Measurements from ENCODE around the gene MCF2L. TPM values are rescaled to one million over a fixed set of nuclear protein-coding genes. Genes with fewer than 3 reads are reported as not detected.

The MCF2L gene
- polyA plus RNA-seq, 1 donor from 2014 or later, result 88.0 TPM

- H3K4me2 ChIP-seq (ENCODE audit: low read length), result no peak overlapping the region
- no peaks in the 10 kb centered on the region for H3F3A ChIP-seq (ENCODE audit: insufficient read depth, low read length, poor library complexity, severe bottlenecking)
- H3K9me3 ChIP-seq (ENCODE audit: low read length), result peaks cover 5% of the 10 kb centered on the region
- H4K20me1 ChIP-seq (ENCODE audit: insufficient read depth), result no peaks in the 10 kb centered on the region
- no peak overlapping the region for H3K9ac ChIP-seq (ENCODE audit: low read length)
- no peaks in the 10 kb centered on the region for H3K36me3 ChIP-seq (ENCODE audit: insufficient read depth, low read length)
- H3K27me3 ChIP-seq (ENCODE audit: insufficient read depth, low read depth, low read length), result no peaks in the 10 kb centered on the region
- no peak overlapping the region for H2AFZ ChIP-seq (ENCODE audit: low read depth, low read length)
- no peaks in the 10 kb centered on the region for H3K9me2 ChIP-seq (ENCODE audit: insufficient read depth, low read length)
- no peak overlapping the region for H3K27ac ChIP-seq (ENCODE audit: low read length)
- H3K79me2 ChIP-seq (replicated peaks; ENCODE audit: insufficient read depth, low read length), result no peaks in the 10 kb centered on the region
- no peak for TF ChIP-seq EZH2 (IDR thresholded peaks at IDR 0.05; ENCODE audit: borderline replicate concordance, insufficient read depth, low read length, poor library complexity, severe bottlenecking)
- TF ChIP-seq REST (IDR thresholded peaks at IDR 0.05; ENCODE audit: borderline replicate concordance), result no peak
- TF ChIP-seq EP300 (conservative IDR thresholded peaks at IDR 0.05; ENCODE audit: poor library complexity, severe bottlenecking), result no peak
- no peak for TF ChIP-seq CTCF (IDR thresholded peaks at IDR 0.05; ENCODE audit: poor library complexity, severe bottlenecking)
- TF ChIP-seq POLR2AphosphoS5 (IDR thresholded peaks at IDR 0.05), result no peak
- no peak for TF ChIP-seq SMC3 (conservative IDR thresholded peaks at IDR 0.05; ENCODE audit: poor library complexity)
- TF ChIP-seq TAF1 (IDR thresholded peaks at IDR 0.05; ENCODE audit: low read depth), result no peak
- no peak for TF ChIP-seq RAD21 (conservative IDR thresholded peaks at IDR 0.05)
- no peak for TF ChIP-seq MXI1 (conservative IDR thresholded peaks at IDR 0.05; ENCODE audit: poor library complexity, severe bottlenecking)
- no peak overlapping the region for H3K4me3 ChIP-seq (ENCODE audit: low read length)
Observed at GRCh38 chr13:113041293-113041690, 72.3 kb downstream of the MCF2L start.

- H3K27ac ChIP-seq (ENCODE audit: low read length), result no peak overlapping the region
- H3K9ac ChIP-seq (ENCODE audit: low read length), result no peak overlapping the region
- no peaks in the 10 kb centered on the region for H4K20me1 ChIP-seq (ENCODE audit: insufficient read depth)
- H3K27me3 ChIP-seq (ENCODE audit: insufficient read depth, low read depth, low read length), result no peaks in the 10 kb centered on the region
- no peak overlapping the region for H2AFZ ChIP-seq (ENCODE audit: low read depth, low read length)
- H3K9me3 ChIP-seq (ENCODE audit: low read length), result peaks cover 5% of the 10 kb centered on the region
- TF ChIP-seq POLR2AphosphoS5 (IDR thresholded peaks at IDR 0.05) (no peak), MXI1 (conservative IDR thresholded peaks at IDR 0.05; ENCODE audit: poor library complexity, severe bottlenecking) (no peak), TAF1 (IDR thresholded peaks at IDR 0.05; ENCODE audit: low read depth) (no peak), CTCF (IDR thresholded peaks at IDR 0.05; ENCODE audit: poor library complexity, severe bottlenecking) (no peak), EP300 (conservative IDR thresholded peaks at IDR 0.05; ENCODE audit: poor library complexity, severe bottlenecking) (no peak), RAD21 (conservative IDR thresholded peaks at IDR 0.05) (no peak)
- H3K79me2 ChIP-seq (replicated peaks; ENCODE audit: insufficient read depth, low read length), result no peaks in the 10 kb centered on the region
- H3K4me3 ChIP-seq (ENCODE audit: low read length), result no peak overlapping the region
- no peaks in the 10 kb centered on the region for H3F3A ChIP-seq (ENCODE audit: insufficient read depth, low read length, poor library complexity, severe bottlenecking)
- no peak overlapping the region for H3K4me2 ChIP-seq (ENCODE audit: low read length)
- H3K9me2 ChIP-seq (ENCODE audit: insufficient read depth, low read length), result no peaks in the 10 kb centered on the region
- no peaks in the 10 kb centered on the region for H3K36me3 ChIP-seq (ENCODE audit: insufficient read depth, low read length)
Observed at GRCh38 chr13:113041896-113042295, 72.9 kb downstream of the MCF2L start.

Data from neural cell (in vitro differentiated cells).